Measurements from ENCODE around the gene SHH.

Gene SHH

GRCh38 chr7:155790666-155791065 is 21.6 kb downstream of the SHH start:
- DNase-seq: no peak

- no peak for DNase-seq
Observed at GRCh38 chr7:155789001-155789725, 23.1 kb downstream of the SHH start.

GRCh38 chr7:155788616-155789000 is 23.7 kb downstream of the SHH start:
- DNase-seq: peak; percentile 34

GRCh38 chr7:155787171-155787851 is 25.0 kb downstream of the SHH start:
- DNase-seq: peak; percentile 37

GRCh38 chr7:155786491-155786890 is 25.8 kb downstream of the SHH start:
- DNase-seq: no peak

GRCh38 chr7:155785536-155785935 is 26.7 kb downstream of the SHH start:
- no peak for DNase-seq

- DNase-seq: no peak
Observed at GRCh38 chr7:155782466-155782865, 29.8 kb downstream of the SHH start.

- DNase-seq: no peak
Observed at GRCh38 chr7:155781433-155781832, 30.8 kb downstream of the SHH start.

- no peak for DNase-seq
Observed at GRCh38 chr7:155780884-155781283, 31.4 kb downstream of the SHH start.

- DNase-seq: no peak
Observed at GRCh38 chr7:155778349-155778748, 33.9 kb downstream of the SHH start.

- DNase-seq: no peak
Observed at GRCh38 chr7:155776606-155777005, 35.7 kb downstream of the SHH start.

- no peak for DNase-seq
Observed at GRCh38 chr7:155775691-155776090, 36.6 kb downstream of the SHH start.

- no peak for DNase-seq
Observed at GRCh38 chr7:155774947-155775346, 37.3 kb downstream of the SHH start.

GRCh38 chr7:155773531-155773930 is 38.7 kb downstream of the SHH start:
- DNase-seq: no peak

- DNase-seq: no peak
Observed at GRCh38 chr7:155770241-155770640, 42.0 kb downstream of the SHH start.

- DNase-seq: no peak
Observed at GRCh38 chr7:155769701-155770100, 42.6 kb downstream of the SHH start.

GRCh38 chr7:155766966-155767916 is 45.0 kb downstream of the SHH start:
- no peak for DNase-seq

- no peak for DNase-seq
Observed at GRCh38 chr7:155766386-155766785, 45.9 kb downstream of the SHH start.

- no peak for DNase-seq
Observed at GRCh38 chr7:155765458-155765857, 46.8 kb downstream of the SHH start.

GRCh38 chr7:155764438-155764793 is 47.8 kb downstream of the SHH start:
- DNase-seq: no peak

- DNase-seq: no peak
Observed at GRCh38 chr7:155763691-155764437, 48.4 kb downstream of the SHH start.

GRCh38 chr7:155763122-155763521 is 49.1 kb downstream of the SHH start:
- no peak for DNase-seq

GRCh38 chr7:155762655-155763054 is 49.6 kb downstream of the SHH start:
- no peak for DNase-seq

Measured in EL (cell line).